Measurements from ENCODE around the gene RTN4R. TPM values are rescaled to one million over a fixed set of nuclear protein-coding genes. Genes with fewer than 3 reads are reported as not detected.

RTN4R gene
- total RNA-seq, 1 donor from 2014 or later = 36.0 TPM

DNA sequence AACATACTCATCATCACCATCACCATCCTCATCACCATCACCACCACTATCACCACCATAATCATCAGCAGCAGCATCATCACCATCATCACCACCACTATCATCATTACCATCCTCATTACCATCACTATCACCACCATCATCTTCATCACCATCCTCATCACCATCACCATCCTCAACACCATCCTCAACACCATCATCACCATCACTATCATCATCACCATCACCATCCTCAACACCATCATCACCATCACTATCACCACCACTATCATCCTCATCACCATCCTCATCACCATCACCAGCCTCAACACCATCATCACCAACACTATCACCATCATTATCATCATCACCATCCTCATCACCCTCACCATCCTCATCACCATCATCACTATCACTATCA is 16.6 kb downstream of the RTN4R start:
- TF ChIP-seq, protein P1, sequence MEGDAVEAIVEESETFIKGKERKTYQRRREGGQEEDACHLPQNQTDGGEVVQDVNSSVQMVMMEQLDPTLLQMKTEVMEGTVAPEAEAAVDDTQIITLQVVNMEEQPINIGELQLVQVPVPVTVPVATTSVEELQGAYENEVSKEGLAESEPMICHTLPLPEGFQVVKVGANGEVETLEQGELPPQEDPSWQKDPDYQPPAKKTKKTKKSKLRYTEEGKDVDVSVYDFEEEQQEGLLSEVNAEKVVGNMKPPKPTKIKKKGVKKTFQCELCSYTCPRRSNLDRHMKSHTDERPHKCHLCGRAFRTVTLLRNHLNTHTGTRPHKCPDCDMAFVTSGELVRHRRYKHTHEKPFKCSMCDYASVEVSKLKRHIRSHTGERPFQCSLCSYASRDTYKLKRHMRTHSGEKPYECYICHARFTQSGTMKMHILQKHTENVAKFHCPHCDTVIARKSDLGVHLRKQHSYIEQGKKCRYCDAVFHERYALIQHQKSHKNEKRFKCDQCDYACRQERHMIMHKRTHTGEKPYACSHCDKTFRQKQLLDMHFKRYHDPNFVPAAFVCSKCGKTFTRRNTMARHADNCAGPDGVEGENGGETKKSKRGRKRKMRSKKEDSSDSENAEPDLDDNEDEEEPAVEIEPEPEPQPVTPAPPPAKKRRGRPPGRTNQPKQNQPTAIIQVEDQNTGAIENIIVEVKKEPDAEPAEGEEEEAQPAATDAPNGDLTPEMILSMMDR (IDR thresholded peaks at IDR 0.05; ENCODE audit: unreplicated experiment) = no peak
- H3K27me3 Mint-ChIP-seq = no peaks in the 10 kb centered on the region
- no peak overlapping the region for H3K27ac Mint-ChIP-seq
- peaks cover 5% of the 10 kb centered on the region for H3K4me1 Mint-ChIP-seq (ENCODE audit: low read depth)
- peaks cover 2% of the 10 kb centered on the region for H3K36me3 Mint-ChIP-seq (ENCODE audit: insufficient read depth)
- no peak for DNase-seq (ENCODE audit: low spot score, unreplicated experiment)
- no peak overlapping the region for H3K4me3 Mint-ChIP-seq (ENCODE audit: low read depth)
- H3K9me3 Mint-ChIP-seq (ENCODE audit: low read depth) = no peaks in the 10 kb centered on the region

DNA sequence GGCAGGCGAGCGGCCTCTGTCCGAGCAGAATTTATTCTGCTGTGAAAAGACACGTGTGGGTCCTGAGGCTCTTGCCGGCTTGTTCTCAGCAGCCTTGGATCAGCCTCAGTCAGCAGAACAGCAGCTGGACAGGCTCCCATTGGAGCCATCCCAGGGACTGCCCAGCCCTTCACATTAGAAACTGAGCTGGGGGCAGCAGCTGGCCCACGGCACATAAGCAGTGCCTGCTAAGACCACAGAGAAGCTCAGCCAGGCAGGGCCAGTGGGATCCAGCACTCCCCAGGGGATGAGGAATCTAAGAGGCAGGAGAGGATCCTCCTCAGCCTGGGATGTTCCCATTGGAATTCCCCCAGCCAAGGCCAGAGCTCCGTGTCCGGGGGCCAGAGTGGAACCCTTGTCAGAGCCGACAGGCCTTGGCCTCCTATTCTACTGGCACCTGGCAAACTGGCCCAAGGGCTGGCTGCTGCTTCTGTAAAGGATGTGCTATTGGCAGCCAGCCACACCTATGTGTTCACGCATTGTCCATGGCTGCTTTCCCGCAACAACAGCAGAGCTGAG is 18.2 kb downstream of the RTN4R start:
- Mint-ChIP-seq H3K4me3 (ENCODE audit: low read depth) (no peak overlapping the region), H3K4me1 (ENCODE audit: low read depth) (peaks cover 16% of the 10 kb centered on the region), H3K36me3 (ENCODE audit: insufficient read depth) (peaks cover 2% of the 10 kb centered on the region), H3K27ac (no peak overlapping the region), H3K27me3 (no peaks in the 10 kb centered on the region), H3K9me3 (ENCODE audit: low read depth) (no peaks in the 10 kb centered on the region)
- no peak for DNase-seq (ENCODE audit: low spot score, unreplicated experiment)
- TF ChIP-seq, protein P1 (IDR thresholded peaks at IDR 0.05; ENCODE audit: unreplicated experiment) = no peak

DNA sequence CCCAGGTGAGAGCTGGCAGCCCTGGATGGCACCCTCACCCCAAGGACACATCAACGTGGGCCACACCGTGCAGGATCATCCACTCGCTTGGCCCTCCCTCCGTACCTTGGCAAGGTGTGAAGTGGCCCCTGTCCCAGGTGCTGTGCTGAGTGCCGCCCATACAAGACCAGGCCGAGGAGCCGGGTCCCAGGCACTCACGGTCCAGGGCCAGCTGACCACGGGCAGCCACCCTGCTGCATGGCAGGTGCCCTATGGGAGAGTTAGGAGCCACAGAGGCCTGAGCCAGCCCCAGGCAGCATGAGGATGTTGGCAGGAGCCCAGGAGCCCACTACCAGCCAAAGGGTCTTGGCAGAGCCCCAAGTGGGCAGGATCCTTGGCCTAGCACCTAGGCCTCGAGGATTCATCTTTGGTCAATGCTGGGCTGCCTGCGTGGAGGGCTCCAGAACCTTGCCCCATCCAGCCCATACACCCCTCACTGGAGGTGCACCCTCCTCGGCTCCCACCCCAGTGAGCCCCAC is 19.6 kb downstream of the RTN4R start:
- H3K4me3 Mint-ChIP-seq (ENCODE audit: low read depth) = no peak overlapping the region
- H3K36me3 Mint-ChIP-seq (ENCODE audit: insufficient read depth) = no peaks in the 10 kb centered on the region
- peaks cover 3% of the 10 kb centered on the region for H3K27me3 Mint-ChIP-seq
- DNase-seq (ENCODE audit: low spot score, unreplicated experiment) = no peak
- TF ChIP-seq, protein P1 (IDR thresholded peaks at IDR 0.05; ENCODE audit: unreplicated experiment) = no peak
- peaks cover 23% of the 10 kb centered on the region for H3K4me1 Mint-ChIP-seq (ENCODE audit: low read depth)
- H3K27ac Mint-ChIP-seq = no peak overlapping the region
- no peaks in the 10 kb centered on the region for H3K9me3 Mint-ChIP-seq (ENCODE audit: low read depth)

DNA sequence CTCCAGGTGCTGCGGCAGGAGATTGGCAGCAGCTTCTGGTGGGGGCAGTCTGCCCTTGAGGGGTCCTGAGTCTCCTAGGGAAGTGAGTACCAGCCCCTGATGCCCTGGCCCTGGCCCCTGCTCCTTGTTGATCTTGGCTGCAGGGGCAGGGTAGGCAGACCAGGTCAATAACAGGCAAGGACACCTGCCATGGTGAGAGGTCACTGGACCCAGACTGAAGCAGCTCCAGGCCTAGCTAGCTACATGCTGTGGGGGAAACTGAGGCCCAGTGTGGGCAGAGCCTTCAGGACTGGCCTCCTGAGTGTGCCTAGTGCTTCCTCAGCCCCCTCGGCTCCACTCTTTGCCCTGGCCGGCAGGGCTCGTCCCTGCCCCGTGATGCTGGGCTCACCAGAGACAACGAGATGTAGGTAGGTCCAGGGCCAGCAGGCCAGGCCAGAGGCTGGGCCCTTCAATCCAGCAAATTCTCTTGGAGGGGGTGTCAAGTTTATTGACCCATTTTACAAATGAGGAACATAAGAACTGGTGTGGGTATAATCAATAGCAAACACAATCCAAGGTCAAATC is 20.4 kb downstream of the RTN4R start:
- DNase-seq (ENCODE audit: low spot score, unreplicated experiment) = no peak
- Mint-ChIP-seq H3K4me1 (ENCODE audit: low read depth) (peaks cover 23% of the 10 kb centered on the region), H3K36me3 (ENCODE audit: insufficient read depth) (no peaks in the 10 kb centered on the region), H3K4me3 (ENCODE audit: low read depth) (no peak overlapping the region), H3K27ac (no peak overlapping the region), H3K27me3 (peaks cover 3% of the 10 kb centered on the region), H3K9me3 (ENCODE audit: low read depth) (no peaks in the 10 kb centered on the region)
- TF ChIP-seq, protein P1 (IDR thresholded peaks at IDR 0.05; ENCODE audit: unreplicated experiment) = no peak

DNA sequence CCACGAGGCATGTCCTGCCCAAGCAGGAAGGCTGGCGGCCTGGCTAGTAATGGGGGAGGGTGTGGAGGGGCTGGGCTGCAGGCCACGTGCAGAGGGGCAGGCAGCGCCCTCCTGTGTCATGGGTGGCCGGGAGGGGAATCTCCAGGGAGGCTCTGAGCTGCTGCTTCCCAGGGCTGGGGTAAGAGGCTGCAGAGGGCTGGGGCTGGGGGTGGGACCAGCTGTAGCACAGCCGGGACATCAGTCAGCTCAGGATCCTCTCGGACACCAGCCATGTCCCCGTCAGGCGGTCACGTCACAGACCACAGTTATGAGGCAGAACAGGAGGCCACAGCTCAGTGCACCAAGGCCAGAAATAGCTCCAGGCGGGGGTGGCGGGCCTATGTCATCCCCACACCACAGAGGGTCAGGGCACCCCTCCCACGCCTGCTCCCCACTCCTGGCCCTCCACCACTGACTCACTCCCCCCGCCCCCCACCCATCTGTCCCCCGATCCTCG is 21.1 kb downstream of the RTN4R start:
- Mint-ChIP-seq H3K4me1 (ENCODE audit: low read depth) (peaks cover 26% of the 10 kb centered on the region), H3K27ac (no peak overlapping the region), H3K4me3 (ENCODE audit: low read depth) (no peak overlapping the region), H3K9me3 (ENCODE audit: low read depth) (no peaks in the 10 kb centered on the region), H3K36me3 (ENCODE audit: insufficient read depth) (peaks cover 3% of the 10 kb centered on the region), H3K27me3 (peaks cover 3% of the 10 kb centered on the region)
- TF ChIP-seq, protein P1 (IDR thresholded peaks at IDR 0.05; ENCODE audit: unreplicated experiment) = no peak
- no peak for DNase-seq (ENCODE audit: low spot score, unreplicated experiment)

All from progenitor cell of endocrine pancreas (in vitro differentiated cells).